Measurements from ENCODE around the gene TTC39A.
A peak's percentile ranks its signal among the peaks of the same experiment; 100 is the strongest.

The TTC39A gene

GRCh38 chr1:51316113-51316845, 14.1 kb downstream of the TTC39A start:
- no peak for DNase-seq (ENCODE audit: low read depth in 2 of 3, low spot score in 2 of 3)

GRCh38 chr1:51314974-51315373, 15.4 kb downstream of the TTC39A start:
- no peak for DNase-seq (ENCODE audit: low read depth in 2 of 3, low spot score in 2 of 3)

DNA sequence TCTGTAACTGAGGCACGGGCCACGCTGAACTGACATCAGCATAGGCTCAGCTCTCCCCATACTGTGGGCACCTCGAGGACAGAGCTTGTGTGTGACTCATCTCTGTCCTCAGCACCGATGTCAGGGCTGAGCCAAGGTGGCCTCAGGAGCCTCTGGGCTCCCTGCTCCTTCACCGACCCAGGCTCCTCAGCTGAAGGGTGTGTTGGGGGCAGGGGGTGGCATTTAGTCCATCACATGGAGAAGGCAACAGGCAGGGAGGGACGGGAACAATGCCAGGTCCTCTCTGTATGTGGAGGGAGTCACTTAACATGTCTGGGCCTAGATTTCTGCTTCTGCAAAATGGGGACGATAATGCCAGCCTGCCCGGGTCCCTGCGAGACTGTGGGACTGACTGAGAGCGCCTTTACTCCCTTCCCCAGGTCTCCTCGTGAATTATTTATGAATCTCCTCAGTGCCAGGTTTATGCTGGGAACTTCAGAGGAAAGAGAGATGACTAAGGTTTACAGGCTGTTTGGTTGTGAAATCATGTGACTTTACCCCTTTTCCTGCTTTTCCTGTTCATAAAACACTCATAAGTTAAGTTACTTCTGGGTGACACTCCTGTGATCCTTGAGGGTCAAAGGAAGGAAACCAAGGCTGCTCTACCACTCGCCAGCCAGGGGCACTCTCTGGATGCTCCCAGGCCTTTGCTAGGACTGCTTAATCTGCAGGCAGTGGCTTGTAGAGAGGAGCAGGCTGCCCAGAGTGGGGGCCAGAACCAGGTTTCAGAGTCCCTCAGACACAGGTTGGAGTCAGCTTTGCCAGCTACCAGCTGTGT, 16.2 kb downstream of the TTC39A start:
- DNase-seq (ENCODE audit: low read depth in 2 of 3, low spot score in 2 of 3) = no peak

DNA sequence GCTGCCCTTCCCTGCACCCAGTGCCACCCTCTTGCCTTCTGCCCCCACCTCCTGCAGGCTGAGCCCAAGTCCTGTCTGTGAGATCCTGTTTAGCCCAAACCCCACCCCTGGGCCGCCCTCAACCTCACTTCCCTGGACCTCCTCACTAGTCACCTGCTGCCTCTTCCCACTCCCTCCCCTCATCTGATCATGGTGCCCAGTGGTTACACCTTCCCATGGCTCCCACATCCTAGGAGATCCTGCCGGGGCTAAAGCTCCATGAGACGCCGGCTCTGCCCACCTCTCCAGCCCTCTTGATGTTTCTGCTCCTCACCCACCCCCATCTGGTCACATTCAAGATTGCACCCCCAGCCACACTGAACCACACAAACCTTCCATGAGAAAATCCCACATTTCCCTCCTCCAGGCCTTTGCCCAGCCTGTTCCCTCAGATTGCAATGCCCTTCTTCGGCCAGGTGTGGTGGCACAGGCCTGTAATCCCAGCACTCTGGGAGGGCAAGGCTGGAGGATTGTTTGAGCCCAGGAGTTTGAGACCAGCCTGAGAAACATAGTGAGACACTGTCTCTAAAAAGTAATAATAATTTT, 17.0 kb downstream of the TTC39A start:
- DNase-seq (ENCODE audit: low read depth in 2 of 3, low spot score in 2 of 3) = no peak

DNA sequence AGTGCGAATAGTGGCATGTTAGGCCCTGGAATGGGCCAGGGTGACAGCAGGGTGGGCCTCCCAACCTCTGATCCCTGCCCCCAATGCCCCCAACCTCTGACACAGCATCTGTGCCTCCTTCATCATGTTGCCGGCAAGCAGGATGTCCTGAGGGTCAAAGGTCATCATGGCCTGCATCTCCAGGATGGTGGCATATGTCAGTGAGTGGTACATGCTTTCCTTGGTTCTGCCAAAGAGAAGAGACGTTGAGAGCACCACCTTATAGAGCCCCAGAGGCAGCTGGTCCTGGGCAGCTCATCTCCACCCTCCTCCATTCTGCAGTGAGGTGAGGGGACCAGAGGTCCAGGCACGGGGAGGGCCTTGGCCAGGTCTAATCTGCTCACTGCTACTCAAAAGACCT, 17.6 kb downstream of the TTC39A start:
- no peak for DNase-seq (ENCODE audit: low read depth in 2 of 3, low spot score in 2 of 3)

DNA sequence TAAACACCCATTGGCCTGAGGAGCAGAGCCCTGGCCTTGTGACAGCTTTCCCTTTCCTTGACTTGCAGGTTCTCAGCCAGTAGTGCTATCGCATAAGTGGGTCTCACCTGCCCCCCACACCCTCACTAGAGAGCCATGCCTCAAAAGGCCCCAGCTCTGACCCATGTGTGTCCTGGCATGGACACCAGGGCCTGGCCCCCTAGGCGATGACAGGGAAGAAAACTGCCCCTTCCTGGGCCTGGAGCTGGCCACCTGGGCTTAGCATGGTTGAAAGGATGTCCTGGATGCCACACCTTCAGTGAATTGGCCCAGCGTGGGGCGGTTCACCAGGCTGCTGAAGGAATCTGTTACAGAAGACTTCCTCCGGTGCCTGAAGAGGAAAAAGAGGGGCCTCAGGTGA, 18.5 kb downstream of the TTC39A start:
- DNase-seq (ENCODE audit: low read depth in 2 of 3, low spot score in 2 of 3) = no peak

GRCh38 chr1:51310871-51311613, 19.3 kb downstream of the TTC39A start:
- DNase-seq (ENCODE audit: low read depth in 2 of 3, low spot score in 2 of 3) = no peak

DNA sequence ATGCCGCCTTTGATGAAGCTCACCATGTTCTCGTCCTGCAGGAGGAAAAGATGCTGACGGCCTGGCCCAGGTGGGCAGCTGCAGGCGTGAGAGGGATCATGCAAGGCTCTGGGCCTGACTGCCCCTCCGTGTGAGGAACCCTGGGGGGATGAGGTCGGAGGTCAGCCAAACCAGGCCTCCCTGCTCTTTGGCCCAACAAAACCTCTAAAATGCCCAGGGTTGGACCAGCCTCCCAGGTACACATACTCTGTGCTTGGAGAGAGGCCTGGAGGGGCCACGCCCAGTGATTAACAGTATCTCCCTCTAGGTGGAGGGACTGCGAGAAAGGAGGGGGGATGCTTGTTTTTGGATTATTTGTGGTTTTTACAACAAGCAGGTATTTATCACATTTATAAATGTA, 21.1 kb downstream of the TTC39A start:
- no peak for DNase-seq (ENCODE audit: low read depth in 2 of 3, low spot score in 2 of 3)

- no peak for DNase-seq (ENCODE audit: low read depth in 2 of 3, low spot score in 2 of 3)
Observed at GRCh38 chr1:51308636-51309035, 21.7 kb downstream of the TTC39A start.

DNA sequence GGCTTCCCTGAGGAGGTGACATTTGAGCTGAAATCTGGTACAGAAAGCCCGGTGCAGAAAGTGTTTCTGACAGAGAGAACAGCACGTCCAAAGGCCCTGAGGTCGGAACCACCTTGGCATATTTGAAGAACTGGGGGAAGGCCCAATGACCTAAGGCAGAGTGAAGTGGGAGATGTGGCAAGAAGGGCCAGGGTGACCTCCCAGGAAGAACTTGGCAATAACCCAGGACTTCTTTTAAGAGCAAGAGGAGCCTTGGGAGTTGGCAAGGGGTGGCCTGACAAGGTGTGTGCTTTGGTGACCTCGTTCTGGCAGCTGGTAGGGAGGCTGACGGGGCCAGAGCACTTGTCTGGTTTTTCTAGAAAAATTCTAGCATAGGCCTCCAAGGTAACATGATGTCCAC, 23.4 kb downstream of the TTC39A start:
- no peak for DNase-seq (ENCODE audit: low read depth in 2 of 3, low spot score in 2 of 3)

DNA sequence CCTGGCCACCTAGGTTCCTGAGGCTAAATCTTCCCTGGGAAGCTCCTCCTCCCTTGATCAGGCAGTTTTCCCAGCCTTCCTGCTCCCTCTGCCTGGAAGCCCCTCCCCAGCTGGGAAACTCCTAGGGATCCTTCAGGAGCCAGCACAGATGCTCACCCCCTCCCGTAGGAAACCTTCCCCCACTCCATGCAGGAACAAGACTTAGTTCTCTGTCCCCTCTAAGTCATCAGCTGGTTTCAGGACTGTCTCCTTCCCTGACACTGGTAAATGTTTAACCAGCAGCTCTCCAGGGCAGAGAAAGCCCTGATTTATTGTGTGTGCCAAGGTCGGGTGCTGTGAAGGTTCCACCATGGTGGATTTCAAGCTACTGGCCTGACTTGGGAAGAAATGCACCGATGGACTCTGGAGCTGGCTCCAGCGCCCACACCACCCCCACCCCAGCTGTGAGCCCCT, 25.0 kb downstream of the TTC39A start:
- no peak for DNase-seq (ENCODE audit: low read depth in 2 of 3, low spot score in 2 of 3)

DNA sequence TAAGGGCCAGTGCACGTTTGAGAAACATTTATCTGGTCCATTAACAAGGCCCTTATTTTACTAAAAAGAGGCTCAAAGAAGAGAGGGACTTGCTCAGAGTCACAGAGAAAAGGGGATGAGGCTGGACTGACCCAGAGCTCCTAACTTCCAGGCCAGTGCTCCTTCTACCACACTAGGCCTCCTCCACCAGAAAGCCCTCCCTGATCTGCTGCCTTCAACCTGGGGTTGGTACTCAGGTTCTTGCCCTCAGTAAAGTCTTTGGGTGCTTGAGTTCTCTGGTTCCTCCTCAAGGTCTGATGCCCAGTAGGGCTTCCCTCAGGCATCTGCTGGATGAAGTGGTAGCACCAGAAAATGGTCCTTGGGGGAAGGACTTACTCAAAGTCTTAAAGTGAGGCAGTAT, 26.0 kb downstream of the TTC39A start:
- no peak for DNase-seq (ENCODE audit: low read depth in 2 of 3, low spot score in 2 of 3)

- DNase-seq (ENCODE audit: low read depth in 2 of 3, low spot score in 2 of 3) = peak in 1 of 3 experiments; percentile 24
Observed at GRCh38 chr1:51303751-51304251, 26.6 kb downstream of the TTC39A start.

DNA sequence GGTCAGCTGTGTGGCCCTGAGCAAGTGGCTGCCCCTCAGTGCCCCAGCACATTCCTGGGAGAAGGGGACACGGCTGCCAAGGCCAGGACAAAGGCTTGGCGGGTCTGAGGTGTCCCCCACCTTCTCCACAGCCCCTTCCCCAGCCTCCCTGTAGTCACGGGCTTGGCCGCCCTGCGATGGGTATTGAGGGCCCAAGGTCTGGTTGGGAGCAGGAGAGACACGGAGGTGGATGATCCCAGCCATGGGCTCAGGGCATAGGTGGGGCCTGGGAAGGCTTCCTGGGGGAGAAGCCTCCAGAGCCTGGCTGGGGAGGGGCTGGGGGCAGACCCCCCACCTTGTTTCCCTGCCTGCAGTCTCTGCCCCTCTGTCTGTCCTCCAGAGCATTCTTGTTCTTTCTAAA, 27.0 kb downstream of the TTC39A start:
- DNase-seq (ENCODE audit: low read depth in 2 of 3, low spot score in 2 of 3) = no peak

- DNase-seq (ENCODE audit: low read depth in 2 of 3, low spot score in 2 of 3) = no peak
Observed at GRCh38 chr1:51302746-51303145, 27.6 kb downstream of the TTC39A start.

DNA sequence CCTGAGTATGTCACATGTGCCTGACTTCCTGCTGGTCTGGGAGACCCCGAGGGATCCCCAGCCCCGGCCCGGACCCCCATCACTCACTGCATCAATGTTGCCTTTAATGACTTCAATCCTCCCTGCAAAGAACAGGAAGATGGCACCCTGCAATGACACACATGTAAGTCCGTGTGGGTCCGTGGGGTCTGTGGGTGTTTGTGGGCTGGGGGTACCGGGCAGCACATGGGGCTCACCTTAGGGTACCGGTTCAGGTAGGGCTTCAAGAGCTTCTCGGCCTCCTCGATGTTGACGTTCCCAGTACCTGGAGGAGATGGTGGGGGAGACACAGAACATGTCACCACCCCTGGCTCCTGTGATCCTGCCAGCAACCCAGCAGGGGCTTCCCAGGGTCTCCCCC, 28.1 kb downstream of the TTC39A start:
- no peak for DNase-seq (ENCODE audit: low read depth in 2 of 3, low spot score in 2 of 3)

DNA sequence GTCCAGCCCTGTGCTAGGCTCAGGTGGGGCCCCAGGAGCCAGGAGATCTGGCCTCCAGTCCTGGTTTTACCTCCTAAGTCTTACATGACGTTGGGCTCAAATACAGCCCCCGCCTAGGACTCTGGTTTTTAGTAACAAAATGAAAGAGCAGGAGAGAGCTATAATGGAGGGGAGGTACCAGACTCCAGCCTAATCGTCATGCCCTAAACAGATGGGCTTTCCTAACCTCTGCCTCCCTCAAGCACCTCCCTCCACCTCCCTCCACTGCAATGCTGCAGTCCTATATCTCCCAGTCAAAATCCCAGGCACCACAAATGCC, 28.6 kb downstream of the TTC39A start:
- DNase-seq (ENCODE audit: low read depth in 2 of 3, low spot score in 2 of 3) = no peak

GRCh38 chr1:51301152-51301843, 29.1 kb downstream of the TTC39A start:
- no peak for DNase-seq (ENCODE audit: low read depth in 2 of 3, low spot score in 2 of 3)

DNA sequence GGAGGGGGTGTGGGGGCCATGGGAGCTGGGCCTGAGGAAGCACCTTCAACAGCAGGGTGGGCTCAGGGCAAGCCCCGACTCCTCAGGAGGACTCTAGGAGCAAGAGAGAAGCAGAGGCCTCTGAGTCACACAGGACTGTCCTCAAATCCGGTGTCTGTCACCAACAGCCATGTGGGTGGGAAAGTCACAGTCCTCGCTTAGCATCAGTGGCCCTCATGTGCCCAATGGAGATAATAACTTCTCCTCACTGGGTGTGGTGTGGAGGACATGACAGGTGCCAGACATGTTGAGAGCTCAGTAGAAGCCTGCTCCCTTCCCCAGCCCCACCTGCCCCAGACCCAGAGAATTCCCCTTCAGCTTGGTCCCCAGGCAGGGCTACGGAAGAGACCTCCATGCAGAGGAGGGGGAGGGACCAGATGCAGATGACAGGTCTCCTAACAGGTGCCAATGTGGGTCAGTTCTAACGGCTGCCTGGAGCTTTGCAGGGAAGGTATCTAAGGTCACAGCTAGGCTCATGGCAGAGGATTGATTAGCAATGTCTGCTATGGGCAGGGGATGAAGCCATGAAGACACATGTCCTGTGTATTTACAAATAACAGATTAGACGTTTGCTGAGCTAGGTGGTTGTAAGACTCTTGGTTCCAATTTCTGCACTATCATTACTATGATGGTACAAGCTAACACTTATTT, 30.2 kb downstream of the TTC39A start:
- DNase-seq (ENCODE audit: low read depth in 2 of 3, low spot score in 2 of 3) = no peak

- no peak for DNase-seq (ENCODE audit: low read depth in 2 of 3, low spot score in 2 of 3)
Observed at GRCh38 chr1:51299185-51299885, 31.0 kb downstream of the TTC39A start.
